ENCODE data around the gene SMARCC1. TPM values are rescaled to one million over a fixed set of nuclear protein-coding genes. Genes with fewer than 3 reads are reported as not detected.

Gene SMARCC1
- total and polyA plus RNA-seq, 2 of the 4 experiments (the other 2 are of a cell fraction) = 18.6 to 39.6 TPM

DNA sequence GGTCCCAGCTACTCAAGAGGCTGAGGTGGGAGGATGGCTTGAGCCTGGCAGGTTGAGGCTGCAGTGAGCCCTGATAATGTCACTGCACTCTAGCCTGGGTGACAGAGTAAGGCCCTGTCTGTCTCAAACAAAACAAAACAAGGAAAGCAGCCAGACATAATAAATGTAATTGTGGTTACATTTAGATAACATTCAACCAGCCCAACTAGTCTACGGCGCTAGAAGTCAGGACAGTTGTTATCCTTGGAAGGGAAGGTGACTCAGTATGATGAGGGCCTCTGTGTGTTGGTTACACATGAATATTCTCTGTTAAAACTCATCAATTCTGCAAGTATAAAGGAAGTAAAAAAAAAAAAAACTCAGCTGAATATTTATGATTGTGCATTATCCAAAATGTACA, 176.0 kb downstream of the SMARCC1 start:
- no peak overlapping the region for H3K14ac ChIP-seq (replicated peaks; ENCODE audit: low read depth, low read length)
- dilution Hi-C loops (cut with HindIII; ENCODE audit: low sequenced_read_pairs, unreplicated experiment) = no loop called here
- no peak overlapping the region for H2BK15ac ChIP-seq (ENCODE audit: low read depth, low read length)
- H2AK5ac ChIP-seq (ENCODE audit: low read depth, low read length) = no peak overlapping the region
- H3K18ac ChIP-seq (ENCODE audit: low read depth, low read length) = no peak overlapping the region
- no peak overlapping the region for H3K23ac ChIP-seq (ENCODE audit: low read depth, low read length)
- H3K56ac ChIP-seq (ENCODE audit: extremely low read depth, insufficient read depth, low read length) = no peak overlapping the region
- no peak overlapping the region for H4K8ac ChIP-seq (ENCODE audit: low read depth in 2 of 2, low read length in 2 of 2)
- no peak overlapping the region for H3K9ac ChIP-seq (ENCODE audit: low read depth, low read length)
- H3K4ac ChIP-seq (ENCODE audit: low read depth, low read length) = no peak overlapping the region
- H3K79me1 ChIP-seq (ENCODE audit: low read depth in 1 of 2, low read length in 2 of 2) = peaks cover 21 to 36% of the 10 kb centered on the region in 2 experiments
- TF ChIP-seq USF2 (IDR thresholded peaks at IDR 0.05; ENCODE audit: low read depth, low read length) (no peak), SMC3 (IDR thresholded peaks at IDR 0.05; ENCODE audit: low read depth, low read length) (0 out of 2 replicates have a peak, but pooled peaks have one; percentile 3), RCOR1 (IDR thresholded peaks at IDR 0.05; ENCODE audit: insufficient replicate concordance, low read length) (no peak), MAFK (IDR thresholded peaks at IDR 0.05; ENCODE audit: low read depth, low read length) (no peak), FOS (IDR thresholded peaks at IDR 0.05; ENCODE audit: low read depth, low read length) (peak; percentile 23; the same call in 1 of the 2 replicates)
- CTCF ChIA-PET = no interaction called here
- H4K5ac ChIP-seq (ENCODE audit: low read depth, low read length) = no peak overlapping the region
- peaks cover 2% of the 10 kb centered on the region; the same call in 1 of the 2 replicates for H3K4me1 ChIP-seq (ENCODE audit: control insufficient read depth, insufficient read depth, low read length)
- no peak overlapping the region for H3K27ac ChIP-seq (ENCODE audit: insufficient read depth, low read length)
- peaks cover 16% of the 10 kb centered on the region for H4K20me1 ChIP-seq (ENCODE audit: insufficient read depth, low read length)
- intact Hi-C loops (cut with micrococcal nuclease) = no loop called here
- no peak overlapping the region for H3K4me2 ChIP-seq (ENCODE audit: low read depth, low read length)
- WGBS, 2 experiments (ENCODE audit: extremely low coverage in 2 of 2, insufficient read length in 1 of 2) = no CpG with 5 or more reads among the region's 2 CpGs
- POLR2A ChIA-PET (ENCODE audit: unreplicated experiment) = no interaction called here
- H4K91ac ChIP-seq (ENCODE audit: insufficient read depth, low read depth, low read length) = no peak overlapping the region
- ATAC-seq (ENCODE audit: low read depth) (peak; percentile 77), DNase-seq (peak; percentile 78)
- peaks cover 31% of the 10 kb centered on the region for H3K36me3 ChIP-seq (ENCODE audit: control insufficient read depth, insufficient read depth, low read length)
- H3K9me3 ChIP-seq (ENCODE audit: control insufficient read depth, insufficient read depth, low read length) = no peaks in the 10 kb centered on the region
- H2AFZ ChIP-seq (replicated peaks; ENCODE audit: low read length, poor library complexity) = no peak overlapping the region
- H2AK9ac ChIP-seq (replicated peaks; ENCODE audit: low read depth, low read length, poor library complexity) = no peak overlapping the region
- no peak overlapping the region for H2BK20ac ChIP-seq (ENCODE audit: low read depth, low read length)
- no TSS peak for BruUV-seq (replicated peaks)
- no peaks in the 10 kb centered on the region for H3K27me3 ChIP-seq (ENCODE audit: control insufficient read depth, insufficient read depth, low read length)
- peaks cover 21% of the 10 kb centered on the region for H3K9me1 ChIP-seq (ENCODE audit: insufficient read depth, low read length)
- no peak overlapping the region for H3K4me3 ChIP-seq (ENCODE audit: insufficient read depth, low read depth, low read length)
- no peak overlapping the region for H2BK120ac ChIP-seq (ENCODE audit: low read depth, low read length)
- no peak overlapping the region for H2BK5ac ChIP-seq (ENCODE audit: low read depth, low read length, poor library complexity, severe bottlenecking)
- in situ Hi-C loops (cut with MboI; ENCODE audit: low sequenced_read_pairs) = no loop called here
